PC-3 (cell line): ENCODE results near the gene BICRAL. TPM values are rescaled to one million over a fixed set of nuclear protein-coding genes. Genes with fewer than 3 reads are reported as not detected.
"Not testable (repeated sequence)": the region's sequence is repeated elsewhere in the genome, so short reads cannot be mapped to it uniquely, and the experiment has no call there.

Experiments used
- ATAC-seq: fragments of 200-7000 bp; cut with Tn5 transposase; 2 replicates; pipeline ENCODE4 v1.9.1; 2020; ENCODE audit warnings: mild to moderate bottlenecking, moderate library complexity
- BruUV-seq: library from RNA; stranded (reverse); fragments of 400-500 nt; replicated peaks from 2 replicates; lab custom pipeline; 2021; lab: Mats Ljungman, UMichigan
- CTCF ChIA-PET: fragments of 300-600 bp; sonication (Branson Sonifier 250); formaldehyde crosslinking; loops from one replicate; lab custom pipeline; 2022; ENCODE audit warnings: antibody characterized with exemption; lab: Charles Lee
- POLR2A ChIA-PET: fragments of 300-600 bp; sonication (Branson Sonifier 250); formaldehyde crosslinking; loops from one replicate; lab custom pipeline; 2022; ENCODE audit warnings: antibody characterized with exemption; ENCODE audit not compliant: unreplicated experiment; lab: Charles Lee
- DNase-seq: peaks from one replicate; pipeline ENCODE4 v3.0.0-alpha.2; 2015
- H2AFZ ChIP-seq: fragments of 300-600 bp; sonication (generic); 2 replicates; pipeline ENCODE4 v1.6.0; 2016; ENCODE audit warnings: antibody characterized with exemption, low read length
- H3F3A ChIP-seq: fragments of 300-600 bp; sonication (generic); one replicate; pipeline ENCODE4 v1.6.0; 2017; ENCODE audit warnings: antibody characterized with exemption, low read length, control low read depth, mild to moderate bottlenecking; ENCODE audit not compliant: unreplicated experiment
- H3K27ac ChIP-seq: fragments of 300-600 bp; sonication (generic); 2 replicates; pipeline ENCODE4 v1.5.1; 2016; ENCODE audit warnings: mild to moderate bottlenecking, low read length
- H3K27me3 ChIP-seq: fragments of 300-600 bp; sonication (generic); 2 replicates; pipeline ENCODE4 v1.6.1; 2016; ENCODE audit warnings: low read length, mixed read lengths
- H3K36me3 ChIP-seq: fragments of 300-600 bp; sonication (generic); 2 replicates; pipeline ENCODE4 v1.6.1; 2016; ENCODE audit warnings: low read depth, mixed run types, low read length, mixed read lengths
- H3K4me1 ChIP-seq: fragments of 300-600 bp; sonication (generic); 2 replicates; pipeline ENCODE4 v1.5.1; 2016; ENCODE audit warnings: low read length; ENCODE audit not compliant: insufficient read depth
- H3K4me2 ChIP-seq: fragments of 300-600 bp; sonication (generic); 2 replicates; pipeline ENCODE4 v1.6.0; 2016; ENCODE audit warnings: low read length
- H3K4me3 ChIP-seq: fragments of 300-600 bp; sonication (generic); 2 replicates; pipeline ENCODE4 v1.5.1; 2016; ENCODE audit warnings: mild to moderate bottlenecking, low read length, mixed read lengths
- H3K79me2 ChIP-seq: fragments of 300-600 bp; sonication (generic); 2 replicates; pipeline ENCODE4 v1.6.1; 2017; ENCODE audit warnings: low read length, mixed read lengths
- H3K9ac ChIP-seq: fragments of 300-600 bp; sonication (generic); 2 replicates; pipeline ENCODE4 v1.6.0; 2016; ENCODE audit warnings: mild to moderate bottlenecking, low read length
- H3K9me2 ChIP-seq: fragments of 300-600 bp; sonication (generic); replicated peaks from 2 replicates; pipeline ENCODE4 v1.6.1; 2016; ENCODE audit warnings: mixed run types, low read length, mixed read lengths
- H3K9me3 ChIP-seq: fragments of 300-600 bp; sonication (generic); 2 replicates; pipeline ENCODE4 v1.6.1; 2016; ENCODE audit warnings: low read length, mixed read lengths
- H4K20me1 ChIP-seq: fragments of 300-600 bp; sonication (generic); 2 replicates; pipeline ENCODE4 v1.6.1; 2016; ENCODE audit warnings: low read length, mixed read lengths
- EZH2 ChIP-seq: fragments of 300-600 bp; sonication (generic); IDR thresholded peaks from one replicate; pipeline ENCODE4 v1.6.1; 2017; ENCODE audit warnings: antibody characterized with exemption, mild to moderate bottlenecking, low read length; ENCODE audit not compliant: unreplicated experiment
- EZH2phosphoT487 ChIP-seq: fragments of 300-600 bp; sonication (generic); IDR thresholded peaks from 2 replicates; pipeline ENCODE4 v1.6.1; 2018; ENCODE audit warnings: mild to moderate bottlenecking, antibody characterized with exemption, low read length, borderline replicate concordance
- intact Hi-C: fragments of 100-400 bp; cut with micrococcal nuclease; formaldehyde crosslinking; loops from 2 replicates; pipeline ENCODE4 v1.9.0; 2023
- total RNA-seq: library from RNA; depleted of rRNA; stranded (reverse); fragments of >200 nt; gene quantifications from 2 replicates; pipeline ENCODE4 v1.2.3, GENCODE V29; 2014
- TF ChIP-seq, protein P1 (sequence below): fragments of 300-600 bp; sonication (generic); conservative IDR thresholded peaks from 2 replicates; pipeline ENCODE4 v1.5.1; 2017; ENCODE audit warnings: antibody characterized with exemption, low read depth, mild to moderate bottlenecking, low read length

The BICRAL gene
- total RNA-seq, 1 experiment from 2014 or later, result 3.3 TPM

DNA sequence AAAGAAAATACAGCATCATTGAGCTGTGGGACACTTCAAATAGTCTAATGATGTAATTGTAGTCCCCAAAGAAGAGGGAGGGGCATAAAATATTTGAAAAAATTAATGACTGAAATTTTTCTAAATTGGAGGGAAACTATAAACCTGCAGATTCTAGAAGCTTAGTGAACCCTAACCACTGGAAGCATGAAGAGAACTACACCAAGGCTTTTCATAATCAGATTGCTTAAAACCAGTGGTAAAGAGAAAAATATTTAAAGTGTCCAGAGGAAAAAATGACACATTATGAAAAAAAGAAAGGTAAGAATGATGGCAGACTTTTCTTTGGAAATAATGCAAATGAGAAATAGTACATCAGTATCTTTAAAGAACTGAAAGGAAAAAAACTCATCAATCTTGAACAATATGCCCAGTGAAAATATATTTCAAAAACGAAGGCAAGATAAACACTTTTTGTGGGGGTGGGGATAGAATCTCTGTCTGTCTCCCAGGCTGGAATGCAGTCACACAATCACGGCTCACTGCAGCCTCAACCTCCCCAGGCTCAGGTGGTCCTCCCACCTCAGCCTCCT is 31.3 kb downstream of the BICRAL start:
- Histone ChIP-seq H3K9me3 (no peaks in the 10 kb centered on the region), H2AFZ (no peak overlapping the region), H3K9me2 (no peaks in the 10 kb centered on the region), H3K79me2 (no peaks in the 10 kb centered on the region), H3K4me1 (no peaks in the 10 kb centered on the region), H3K9ac (no peak overlapping the region), H3F3A (no peaks in the 10 kb centered on the region), H4K20me1 (no peaks in the 10 kb centered on the region), H3K27me3 (no peaks in the 10 kb centered on the region), H3K36me3 (no peaks in the 10 kb centered on the region), H3K4me2 (no peak overlapping the region), H3K27ac (no peak overlapping the region), H3K4me3 (no peak overlapping the region)
- ChIA-PET POLR2A (no interaction called here), CTCF (no interaction called here)
- ATAC-seq, result no peak
- DNase-seq, result no peak
- TF ChIP-seq, protein P1, sequence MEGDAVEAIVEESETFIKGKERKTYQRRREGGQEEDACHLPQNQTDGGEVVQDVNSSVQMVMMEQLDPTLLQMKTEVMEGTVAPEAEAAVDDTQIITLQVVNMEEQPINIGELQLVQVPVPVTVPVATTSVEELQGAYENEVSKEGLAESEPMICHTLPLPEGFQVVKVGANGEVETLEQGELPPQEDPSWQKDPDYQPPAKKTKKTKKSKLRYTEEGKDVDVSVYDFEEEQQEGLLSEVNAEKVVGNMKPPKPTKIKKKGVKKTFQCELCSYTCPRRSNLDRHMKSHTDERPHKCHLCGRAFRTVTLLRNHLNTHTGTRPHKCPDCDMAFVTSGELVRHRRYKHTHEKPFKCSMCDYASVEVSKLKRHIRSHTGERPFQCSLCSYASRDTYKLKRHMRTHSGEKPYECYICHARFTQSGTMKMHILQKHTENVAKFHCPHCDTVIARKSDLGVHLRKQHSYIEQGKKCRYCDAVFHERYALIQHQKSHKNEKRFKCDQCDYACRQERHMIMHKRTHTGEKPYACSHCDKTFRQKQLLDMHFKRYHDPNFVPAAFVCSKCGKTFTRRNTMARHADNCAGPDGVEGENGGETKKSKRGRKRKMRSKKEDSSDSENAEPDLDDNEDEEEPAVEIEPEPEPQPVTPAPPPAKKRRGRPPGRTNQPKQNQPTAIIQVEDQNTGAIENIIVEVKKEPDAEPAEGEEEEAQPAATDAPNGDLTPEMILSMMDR, result no peak
- TF ChIP-seq EZH2, result no peak
- no peak for TF ChIP-seq EZH2phosphoT487
- BruUV-seq, result no TSS peak
- intact Hi-C loops, result no loop called here

DNA sequence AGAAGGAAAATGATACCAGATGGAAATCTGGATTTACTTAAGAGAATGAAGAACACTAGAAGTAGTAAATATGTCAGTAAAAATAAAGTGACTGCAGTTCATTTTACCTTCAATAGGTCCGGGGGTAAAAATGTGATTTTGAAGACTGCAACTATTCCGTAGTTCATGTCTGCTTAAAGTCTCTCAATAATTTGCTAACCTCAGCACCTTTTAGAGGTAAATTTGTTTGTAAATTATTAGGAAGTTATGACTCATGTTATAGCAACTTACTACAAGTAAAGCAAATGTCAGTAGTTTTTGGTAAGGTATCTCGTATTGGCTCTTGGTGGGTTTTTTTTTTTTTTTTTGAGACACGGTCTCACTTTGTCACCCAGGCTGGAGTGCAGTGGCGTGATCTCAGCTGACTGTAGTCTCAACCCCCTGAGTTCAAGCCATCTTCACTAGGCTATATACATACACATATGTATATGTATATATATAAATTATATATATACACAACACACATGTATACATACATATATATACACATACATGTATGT is 32.1 kb downstream of the BICRAL start:
- ChIA-PET CTCF (no interaction called here), POLR2A (no interaction called here)
- intact Hi-C loops, result no loop called here
- H3K9ac ChIP-seq, result no peak overlapping the region
- H3K9me3 ChIP-seq, result no peaks in the 10 kb centered on the region
- H3F3A ChIP-seq, result no peaks in the 10 kb centered on the region
- no peak for TF ChIP-seq EZH2phosphoT487
- TF ChIP-seq, protein P1, result no peak
- TF ChIP-seq EZH2, result no peak
- no peaks in the 10 kb centered on the region for H3K36me3 ChIP-seq
- H4K20me1 ChIP-seq, result no peaks in the 10 kb centered on the region
- BruUV-seq, result no TSS peak
- no peak overlapping the region for H3K4me2 ChIP-seq
- no peaks in the 10 kb centered on the region for H3K9me2 ChIP-seq
- H3K27ac ChIP-seq, result no peak overlapping the region
- no peaks in the 10 kb centered on the region for H3K4me1 ChIP-seq
- no peaks in the 10 kb centered on the region for H3K27me3 ChIP-seq
- ATAC-seq (no peak), DNase-seq (no peak)
- H3K4me3 ChIP-seq, result no peak overlapping the region
- no peaks in the 10 kb centered on the region for H3K79me2 ChIP-seq
- H2AFZ ChIP-seq, result no peak overlapping the region

DNA sequence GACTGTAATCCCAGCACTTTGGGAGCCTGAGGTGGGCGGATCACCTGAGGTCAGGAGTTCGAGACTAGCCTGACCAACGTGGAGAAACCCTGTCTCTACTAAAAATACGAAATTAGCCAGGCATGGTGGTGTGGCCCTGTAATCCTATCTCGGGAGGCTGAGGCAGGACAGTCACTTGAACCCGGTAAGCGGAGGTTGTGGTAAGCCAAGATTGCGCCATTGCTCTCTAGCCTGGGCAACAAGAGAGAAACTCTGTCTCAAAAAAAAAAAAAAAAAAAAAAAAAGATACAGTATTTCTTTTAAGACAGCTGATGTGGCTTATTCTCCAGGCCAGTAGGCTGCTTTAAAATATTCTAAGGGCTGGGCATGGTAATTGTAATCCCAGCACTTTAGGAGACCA is 33.9 kb downstream of the BICRAL start:
- H3K4me1 ChIP-seq, ATAC-seq, H3K9me3 ChIP-seq, H3F3A ChIP-seq, H3K27ac ChIP-seq, CTCF ChIA-PET, intact Hi-C loops, H3K9me2 ChIP-seq, H3K27me3 ChIP-seq, BruUV-seq, DNase-seq, POLR2A ChIA-PET, H3K79me2 ChIP-seq, H2AFZ ChIP-seq, H3K9ac ChIP-seq, H3K4me2 ChIP-seq, H4K20me1 ChIP-seq, H3K4me3 ChIP-seq, H3K36me3 ChIP-seq: not testable (repeated sequence)
